Natural killer cell (primary cell): ENCODE measurements around the gene TRIP13. TPM values are rescaled to one million over a fixed set of nuclear protein-coding genes. Genes with fewer than 3 reads are reported as not detected.
A peak's percentile ranks its signal among the peaks of the same experiment; 100 is the strongest.
"Not testable (repeated sequence)": the region's sequence is repeated elsewhere in the genome, so short reads cannot be mapped to it uniquely, and the experiment has no call there.

ENCODE experiments used
- ATAC-seq, 3 donors: fragments of 150-1000 bp in 2 of 3; fragments of 200-7000 bp in 1 of 3; cut with Tn5 transposase; 1 replicate in 1 of 3; 2 replicates in 2 of 3; pipeline ENCODE4 v1.10.0; 2021; ENCODE audit warnings: mild to moderate bottlenecking in 2 of 3, moderate library complexity in 2 of 3
- DNase-seq, 2 donors: peaks; one replicate each; pipeline versions ENCODE4 v3.0.0 to v3.0.0-alpha.2; 2013 to 2021; ENCODE audit warnings: mixed read lengths in 1 of 2
- H3K27ac ChIP-seq: one replicate; pipeline ENCODE4 v1.5.1; 2013; ENCODE audit warnings: mild to moderate bottlenecking, low read length
- H3K27me3 ChIP-seq: one replicate; pipeline ENCODE4 v1.6.1; 2013; ENCODE audit warnings: low read length; ENCODE audit not compliant: control insufficient read depth, insufficient read depth
- H3K36me3 ChIP-seq: one replicate; pipeline ENCODE4 v1.6.1; 2013; ENCODE audit warnings: low read length; ENCODE audit not compliant: control insufficient read depth, insufficient read depth
- H3K4me1 ChIP-seq: one replicate; pipeline ENCODE4 v1.6.1; 2013; ENCODE audit warnings: low read length; ENCODE audit not compliant: control insufficient read depth, insufficient read depth
- H3K4me3 ChIP-seq: one replicate; pipeline ENCODE4 v1.5.1; 2013; ENCODE audit warnings: low read length
- H3K9me3 ChIP-seq: one replicate; pipeline ENCODE4 v1.6.1; 2013; ENCODE audit warnings: low read length; ENCODE audit not compliant: control insufficient read depth, insufficient read depth
- H3K27ac Mint-ChIP-seq, 2 donors: one replicate each; pipeline ENCODE4 v1.8.0; 2022; ENCODE audit warnings: mild to moderate bottlenecking in 2 of 2, mixed read lengths in 2 of 2, moderate library complexity in 1 of 2
- H3K27me3 Mint-ChIP-seq, 2 donors: one replicate each; pipeline ENCODE4 v1.8.0; 2022; ENCODE audit warnings: low read depth in 2 of 2, mixed read lengths in 2 of 2
- H3K36me3 Mint-ChIP-seq: one replicate; pipeline ENCODE4 v1.8.0; 2022; ENCODE audit warnings: mixed read lengths
- H3K4me1 Mint-ChIP-seq, 2 donors: one replicate each; pipeline ENCODE4 v1.8.0; 2022; ENCODE audit warnings: mixed read lengths in 2 of 2
- H3K4me3 Mint-ChIP-seq: one replicate; pipeline ENCODE4 v1.8.0; 2022; ENCODE audit warnings: mild to moderate bottlenecking, moderate library complexity, mixed read lengths
- H3K9me3 Mint-ChIP-seq, 2 donors: one replicate each; pipeline ENCODE4 v1.8.0; 2022; ENCODE audit warnings: mixed read lengths in 2 of 2
- WGBS: methylation state at CpG from one replicate; pipeline ENCODE4 v1.1.7; 2013; ENCODE audit warnings: missing lambda C conversion rate; ENCODE audit not compliant: insufficient coverage; 5-methylcytosine and 5-hydroxymethylcytosine counted together
- intact Hi-C: fragments of 100-400 bp; cut with micrococcal nuclease; formaldehyde crosslinking; loops from one replicate; pipeline ENCODE4 v1.14.2; 2022
- total RNA-seq, 4 donors: library from RNA; stranded (reverse); fragments of 120-200 nt in 1 of 4; gene quantifications; one replicate each; pipeline versions ENCODE4 v1.2.3 to v1.2.4, GENCODE V29; 2013 to 2022
- TF ChIP-seq, protein P1 (sequence below): fragments of 200-600 bp; IDR thresholded peaks from one replicate; pipeline ENCODE4 v1.8.0; 2022; ENCODE audit warnings: antibody characterized with exemption

The TRIP13 gene
- total RNA-seq, 3 donors from 2014 or later (not counting 1 experiment from before 2014, with no cell fraction given): 0.45 to 0.57 (median 0.56) TPM

DNA sequence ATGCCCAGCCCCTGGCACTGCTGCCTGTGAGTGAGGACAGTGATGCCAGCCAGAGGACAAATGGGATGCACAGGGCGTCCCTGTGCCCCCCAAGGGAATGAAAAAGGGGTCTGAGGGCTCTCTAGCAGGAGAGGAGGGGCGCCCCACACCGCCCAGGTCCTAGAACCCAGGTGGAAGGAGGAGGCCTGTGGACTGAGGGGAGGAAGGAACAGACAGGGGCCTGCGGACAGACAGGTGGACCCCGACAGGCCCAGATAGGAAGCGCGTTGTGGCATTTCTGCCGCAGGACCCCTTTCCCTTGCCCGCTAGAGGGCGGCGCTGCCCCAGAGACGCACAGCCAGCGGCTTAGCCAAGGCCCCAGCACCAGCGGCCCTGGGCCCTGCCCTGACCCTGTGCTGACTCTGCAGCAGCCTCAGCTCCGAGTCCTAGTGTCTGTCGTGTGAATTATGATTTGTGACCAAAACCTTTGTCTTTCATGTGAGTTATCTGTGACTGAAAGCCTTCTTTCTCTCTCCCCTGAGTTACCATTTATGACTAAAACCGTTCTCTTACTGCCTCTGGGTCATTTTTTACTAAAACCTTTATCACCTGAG, 30.7 kb downstream of the TRIP13 start:
- no peaks in the 10 kb centered on the region for H3K36me3 Mint-ChIP-seq
- 21% methylated on average over 17 of the region's 17 CpGs for WGBS
- Histone ChIP-seq H3K36me3 (no peaks in the 10 kb centered on the region), H3K27me3 (peaks cover 7% of the 10 kb centered on the region), H3K27ac (no peak overlapping the region), H3K4me1 (peaks cover 7% of the 10 kb centered on the region), H3K4me3 (no peak overlapping the region), H3K9me3 (no peaks in the 10 kb centered on the region)
- intact Hi-C loops: loop anchor here (1.0 to 10.0 kb wide), 4 partner anchors 217 to 731 kb away; no protein-coding TSS in a partner anchor
- TF ChIP-seq, protein P1, sequence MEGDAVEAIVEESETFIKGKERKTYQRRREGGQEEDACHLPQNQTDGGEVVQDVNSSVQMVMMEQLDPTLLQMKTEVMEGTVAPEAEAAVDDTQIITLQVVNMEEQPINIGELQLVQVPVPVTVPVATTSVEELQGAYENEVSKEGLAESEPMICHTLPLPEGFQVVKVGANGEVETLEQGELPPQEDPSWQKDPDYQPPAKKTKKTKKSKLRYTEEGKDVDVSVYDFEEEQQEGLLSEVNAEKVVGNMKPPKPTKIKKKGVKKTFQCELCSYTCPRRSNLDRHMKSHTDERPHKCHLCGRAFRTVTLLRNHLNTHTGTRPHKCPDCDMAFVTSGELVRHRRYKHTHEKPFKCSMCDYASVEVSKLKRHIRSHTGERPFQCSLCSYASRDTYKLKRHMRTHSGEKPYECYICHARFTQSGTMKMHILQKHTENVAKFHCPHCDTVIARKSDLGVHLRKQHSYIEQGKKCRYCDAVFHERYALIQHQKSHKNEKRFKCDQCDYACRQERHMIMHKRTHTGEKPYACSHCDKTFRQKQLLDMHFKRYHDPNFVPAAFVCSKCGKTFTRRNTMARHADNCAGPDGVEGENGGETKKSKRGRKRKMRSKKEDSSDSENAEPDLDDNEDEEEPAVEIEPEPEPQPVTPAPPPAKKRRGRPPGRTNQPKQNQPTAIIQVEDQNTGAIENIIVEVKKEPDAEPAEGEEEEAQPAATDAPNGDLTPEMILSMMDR: peak; percentile 75
- ATAC-seq: peak; percentile 84 to 96 (median 92)
- H3K9me3 Mint-ChIP-seq: no peaks in the 10 kb centered on the region
- H3K27me3 Mint-ChIP-seq: peaks cover 25 to 34% of the 10 kb centered on the region in 2 donors
- H3K4me1 Mint-ChIP-seq: peaks cover 0 to 14% of the 10 kb centered on the region in 2 donors
- DNase-seq: peak; percentile 68 to 80
- H3K4me3 Mint-ChIP-seq: no peak overlapping the region
- H3K27ac Mint-ChIP-seq: no peak overlapping the region

DNA sequence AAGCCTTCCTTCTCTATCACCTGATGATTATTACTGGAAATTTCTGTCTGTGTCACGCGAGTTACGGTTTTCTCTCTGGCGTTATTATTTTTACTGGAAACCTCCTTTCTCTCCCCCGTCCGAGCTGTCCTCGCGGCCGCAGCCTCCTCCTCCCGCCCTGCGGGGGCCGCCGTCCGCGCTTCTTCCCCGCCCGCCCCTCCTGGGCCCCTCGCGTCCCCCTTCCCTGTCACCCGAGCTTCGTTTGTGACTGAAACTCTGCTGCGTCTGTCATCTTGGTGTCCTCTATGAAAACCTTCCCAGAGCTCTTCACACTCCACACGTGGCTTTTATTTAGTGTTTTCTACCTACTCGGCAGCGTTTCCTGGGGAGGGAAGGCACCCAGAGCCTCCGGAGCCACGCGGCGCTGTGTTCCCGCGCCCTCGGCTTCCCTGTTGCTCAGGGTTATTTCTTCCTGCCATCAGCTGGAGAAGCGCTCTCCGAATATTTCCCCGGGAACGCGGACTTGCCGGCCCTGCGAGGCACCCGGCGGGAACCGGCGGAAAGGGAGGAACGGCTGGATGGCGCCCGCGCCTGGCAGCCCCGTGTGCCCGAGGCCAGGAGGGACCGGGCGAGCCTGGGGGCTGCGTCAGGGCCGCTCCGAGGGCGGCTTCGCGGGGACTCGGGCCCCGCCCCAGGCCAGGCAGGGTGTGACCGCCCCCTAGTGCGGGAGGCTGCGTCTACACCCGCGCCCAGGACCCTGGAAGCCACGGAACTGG, 33.9 kb downstream of the TRIP13 start:
- Histone ChIP-seq H3K36me3 (no peaks in the 10 kb centered on the region), H3K9me3 (no peaks in the 10 kb centered on the region), H3K27ac (no peak overlapping the region), H3K4me3 (no peak overlapping the region), H3K4me1 (peaks cover 7% of the 10 kb centered on the region), H3K27me3 (peaks cover 7% of the 10 kb centered on the region)
- Mint-ChIP-seq H3K36me3 (no peaks in the 10 kb centered on the region), H3K27me3 (peaks cover 31 to 34% of the 10 kb centered on the region in 2 donors), H3K4me3 (no peak overlapping the region), H3K27ac (no peak overlapping the region), H3K9me3 (no peaks in the 10 kb centered on the region), H3K4me1 (peaks cover 0 to 14% of the 10 kb centered on the region in 2 donors)
- TF ChIP-seq, protein P1: no peak
- ATAC-seq: peak in 2 of 3 donors; percentile 58 to 66
- intact Hi-C loops: loop anchor here (10.0 kb wide), 1 partner anchor 728 kb away; no protein-coding TSS in a partner anchor
- DNase-seq: peak in 1 of 2 donors; percentile 44
- 10% methylated on average over 65 of the region's 65 CpGs for WGBS

DNA sequence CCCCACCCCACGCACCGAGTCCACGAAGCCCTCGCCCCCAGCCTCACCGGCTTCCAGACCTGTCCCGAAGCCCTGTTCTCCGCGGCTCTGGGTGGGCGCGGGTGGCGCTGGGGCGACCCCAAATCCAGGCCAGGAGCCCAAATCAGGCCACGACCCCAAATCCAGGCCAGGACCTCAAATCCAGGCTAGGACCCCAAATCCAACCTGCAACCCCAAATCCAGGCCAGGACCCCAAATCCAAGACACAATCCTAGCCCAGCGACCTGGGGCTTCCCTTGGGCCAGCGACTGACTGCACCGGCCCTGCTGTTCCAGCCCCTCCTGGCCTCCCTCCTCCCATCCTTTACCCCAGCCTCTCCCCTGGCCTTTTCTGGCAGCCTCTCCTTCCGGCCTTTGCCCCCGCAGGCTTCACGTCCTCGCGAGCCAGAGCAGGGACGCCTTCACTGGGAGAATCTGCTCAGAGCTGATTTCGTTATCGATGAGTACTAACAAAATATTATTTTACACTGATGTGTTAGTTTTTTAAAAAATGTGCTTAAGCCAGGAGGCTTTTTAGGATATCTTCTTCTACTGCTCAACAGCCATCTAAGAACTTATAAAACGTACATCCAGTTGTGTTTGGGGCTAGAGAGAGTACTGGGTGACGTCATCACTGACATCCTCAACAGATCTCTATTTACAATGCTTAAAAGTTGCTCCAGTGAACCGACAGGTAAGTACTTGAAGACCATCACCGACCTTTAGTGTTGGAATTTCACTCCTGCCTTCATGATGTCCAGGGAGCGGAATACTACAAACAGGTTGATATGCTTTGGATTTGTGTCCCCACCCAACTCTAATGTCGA, 34.7 kb downstream of the TRIP13 start:
- H3K36me3 ChIP-seq: no peaks in the 10 kb centered on the region
- peaks cover 0 to 14% of the 10 kb centered on the region in 2 donors for H3K4me1 Mint-ChIP-seq
- WGBS: 75% methylated on average over 26 of the region's 30 CpGs
- H3K36me3 Mint-ChIP-seq: no peaks in the 10 kb centered on the region
- DNase-seq (no peak), ATAC-seq (no peak)
- H3K9me3 Mint-ChIP-seq: no peaks in the 10 kb centered on the region
- H3K4me3 ChIP-seq: no peak overlapping the region
- TF ChIP-seq, protein P1: no peak
- H3K27me3 ChIP-seq: peaks cover 7% of the 10 kb centered on the region
- intact Hi-C loops: loop anchor here (10.0 kb wide), 1 partner anchor 727 kb away; no protein-coding TSS in a partner anchor
- H3K9me3 ChIP-seq: no peaks in the 10 kb centered on the region
- H3K27me3 Mint-ChIP-seq: peaks cover 34% of the 10 kb centered on the region in 2 donors
- peaks cover 7% of the 10 kb centered on the region for H3K4me1 ChIP-seq
- H3K27ac ChIP-seq: no peak overlapping the region
- H3K4me3 Mint-ChIP-seq: no peak overlapping the region
- H3K27ac Mint-ChIP-seq: no peak overlapping the region

DNA sequence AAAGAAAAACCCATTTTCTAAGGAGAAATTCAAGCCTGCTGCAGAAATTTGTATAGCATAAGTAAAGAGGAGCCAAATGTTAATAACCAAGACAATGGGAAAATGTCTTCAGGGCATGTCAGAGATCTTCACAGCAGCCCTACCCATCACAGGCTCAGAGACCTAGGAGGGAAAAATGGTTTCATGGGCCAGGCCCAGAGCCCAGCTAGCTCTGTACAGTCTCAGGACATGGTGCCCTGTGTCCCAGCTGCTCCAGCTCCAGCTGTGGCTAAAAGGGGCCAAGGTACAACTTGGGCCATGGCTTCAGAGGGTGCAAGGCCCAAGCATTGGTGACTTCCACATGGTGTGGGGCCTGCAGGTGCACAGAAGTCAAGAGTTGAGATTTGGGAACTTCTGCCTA, 36.5 kb downstream of the TRIP13 start:
- ATAC-seq, H3K27me3 ChIP-seq, H3K27ac ChIP-seq, H3K4me1 Mint-ChIP-seq, H3K9me3 ChIP-seq, H3K4me3 ChIP-seq, H3K4me1 ChIP-seq, H3K36me3 ChIP-seq, H3K9me3 Mint-ChIP-seq, H3K27ac Mint-ChIP-seq, H3K4me3 Mint-ChIP-seq, DNase-seq, H3K36me3 Mint-ChIP-seq: not testable (repeated sequence)
- peaks cover 28 to 34% of the 10 kb centered on the region in 2 donors for H3K27me3 Mint-ChIP-seq
- intact Hi-C loops: loop anchor here (10.0 kb wide), 1 partner anchor 726 kb away; no protein-coding TSS in a partner anchor
